HG03175 (cell line): ENCODE results near the gene POLD3.

Experiments
- ATAC-seq: cut with Tn5 transposase; IDR thresholded peaks from one replicate; pipeline ENCODE4 v1.9.1; 2021; ENCODE audit warnings: mild to moderate bottlenecking, moderate library complexity; ENCODE audit not compliant: unreplicated experiment

Gene POLD3

GRCh38 chr11:74672332-74672955 is 80.1 kb downstream of the POLD3 start:
- no peak for ATAC-seq

GRCh38 chr11:74672956-74673692 is 80.7 kb downstream of the POLD3 start:
- no peak for ATAC-seq

- ATAC-seq, result no peak
These were observed 81.4 kb downstream of the POLD3 start for GRCh38 chr11:74673693-74674360.

GRCh38 chr11:74675761-74676160 is 83.4 kb downstream of the POLD3 start:
- ATAC-seq, result no peak

- ATAC-seq, result no peak
These were observed 84.2 kb downstream of the POLD3 start for GRCh38 chr11:74676596-74676995.

- no peak for ATAC-seq
These were observed 84.7 kb downstream of the POLD3 start for GRCh38 chr11:74677131-74677530.

- no peak for ATAC-seq
These were observed 85.7 kb downstream of the POLD3 start for GRCh38 chr11:74678041-74678440.

GRCh38 chr11:74678591-74679512 is 86.5 kb downstream of the POLD3 start:
- no peak for ATAC-seq

- ATAC-seq, result no peak
These were observed 87.1 kb downstream of the POLD3 start for GRCh38 chr11:74679513-74679865.

- ATAC-seq, result no peak
These were observed 87.8 kb downstream of the POLD3 start for GRCh38 chr11:74680035-74680671.

- no peak for ATAC-seq
These were observed 88.5 kb downstream of the POLD3 start for GRCh38 chr11:74680703-74681531.

- no peak for ATAC-seq
These were observed 89.6 kb downstream of the POLD3 start for GRCh38 chr11:74681686-74682651.

- no peak for ATAC-seq
These were observed 90.4 kb downstream of the POLD3 start for GRCh38 chr11:74682731-74683278.

- ATAC-seq, result no peak
These were observed 91.0 kb downstream of the POLD3 start for GRCh38 chr11:74683279-74683871.

GRCh38 chr11:74683941-74684481 is 91.6 kb downstream of the POLD3 start:
- no peak for ATAC-seq

GRCh38 chr11:74684661-74685060 is 92.3 kb downstream of the POLD3 start:
- no peak for ATAC-seq

GRCh38 chr11:74685338-74685737 is 93.0 kb downstream of the POLD3 start:
- no peak for ATAC-seq

- ATAC-seq, result no peak
These were observed 93.5 kb downstream of the POLD3 start for GRCh38 chr11:74685905-74686304.
